Measurements from ENCODE around the gene GIPR.

DNA sequence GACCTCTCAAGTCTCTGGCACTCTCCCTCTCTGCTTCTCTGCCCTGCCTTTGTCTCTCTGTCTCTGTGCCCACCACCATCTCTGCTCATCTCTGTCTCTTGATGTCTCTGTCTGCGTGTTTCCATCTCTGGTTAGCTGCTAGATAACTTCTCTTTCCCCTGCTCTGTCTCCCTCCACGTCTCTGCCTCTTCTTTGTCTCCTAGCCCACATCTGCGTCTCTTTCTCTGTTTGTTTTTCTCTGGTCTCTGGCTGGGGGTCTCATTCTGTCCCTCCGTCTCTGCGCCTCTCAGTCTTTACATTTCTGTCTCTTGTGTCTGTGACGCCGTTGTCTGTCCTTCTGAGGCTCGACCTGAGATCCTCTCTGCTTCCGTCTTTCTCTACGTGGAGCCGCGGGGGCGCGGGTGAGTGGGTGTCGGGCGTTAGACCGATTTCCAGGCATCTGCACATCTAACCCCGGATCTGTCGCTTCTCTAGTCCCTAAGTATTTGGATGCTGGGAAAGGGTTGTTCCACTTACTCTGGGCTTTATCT, 386 bp downstream of the GIPR start:
- TF ChIP-seq EZH2phosphoT487 (IDR thresholded peaks at IDR 0.05), result no peak
- no peak for TF ChIP-seq CTCF (IDR thresholded peaks at IDR 0.05)
